Breast epithelium (tissue), 3 donors: ENCODE data around the gene UCK1.

ENCODE experiments used
- CTCF ChIP-seq, 3 donors: fragments of 450-650 bp; IDR thresholded peaks; one replicate each; pipeline ENCODE4 v1.5.1; 2016 to 2017; ENCODE audit warnings: antibody characterized with exemption in 3 of 3, mild to moderate bottlenecking in 3 of 3, moderate library complexity in 3 of 3
- POLR2A ChIP-seq: fragments of 450-650 bp; IDR thresholded peaks from one replicate; pipeline ENCODE4 v1.6.1; 2016; ENCODE audit warnings: antibody characterized with exemption, mild to moderate bottlenecking, moderate library complexity

- TF ChIP-seq CTCF (IDR thresholded peaks at IDR 0.05) (no peak), POLR2A (no peak)
Observed at GRCh38 chr9:131511880-131512279, 19.2 kb downstream of the UCK1 start.
